NCI-H82 treated with DMSO at 0.1 percent for 48 hours (cell line): ENCODE results near the gene MPHOSPH10.
A peak's percentile ranks its signal among the peaks of the same experiment; 100 is the strongest.
"Not testable (repeated sequence)": the region's sequence is repeated elsewhere in the genome, so short reads cannot be mapped to it uniquely, and the experiment has no call there.

Source experiments
- DNase-seq: peaks from one replicate; lab custom pipeline; 2025; ENCODE audit not compliant: unreplicated experiment; lab: John Stamatoyannopoulos, UW

MPHOSPH10 gene

GRCh38 chr2:71166812-71167211, 36.4 kb downstream of the MPHOSPH10 start:
- no peak for DNase-seq

DNA sequence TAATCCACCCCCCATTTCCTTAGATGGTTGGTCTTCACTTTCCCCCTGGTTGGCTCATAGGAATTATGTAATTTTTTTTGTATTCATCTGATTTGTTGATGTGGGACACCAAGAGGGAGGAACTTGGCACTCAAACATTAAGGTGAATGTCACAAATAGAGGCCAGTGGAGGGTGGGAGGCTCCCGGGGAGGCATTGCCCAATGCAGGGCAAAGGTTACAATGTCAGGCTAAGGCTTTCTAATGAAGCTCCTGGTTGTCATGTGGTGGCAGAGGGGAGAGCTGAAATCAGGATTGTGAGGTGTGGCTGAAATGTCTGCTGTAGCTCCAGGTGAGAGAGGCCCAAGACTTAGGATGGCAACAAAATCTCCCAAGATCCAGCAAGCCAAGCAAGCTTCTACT, 42.7 kb downstream of the MPHOSPH10 start:
- DNase-seq = no peak

GRCh38 chr2:71174207-71174606, 43.8 kb downstream of the MPHOSPH10 start:
- DNase-seq = no peak

DNA sequence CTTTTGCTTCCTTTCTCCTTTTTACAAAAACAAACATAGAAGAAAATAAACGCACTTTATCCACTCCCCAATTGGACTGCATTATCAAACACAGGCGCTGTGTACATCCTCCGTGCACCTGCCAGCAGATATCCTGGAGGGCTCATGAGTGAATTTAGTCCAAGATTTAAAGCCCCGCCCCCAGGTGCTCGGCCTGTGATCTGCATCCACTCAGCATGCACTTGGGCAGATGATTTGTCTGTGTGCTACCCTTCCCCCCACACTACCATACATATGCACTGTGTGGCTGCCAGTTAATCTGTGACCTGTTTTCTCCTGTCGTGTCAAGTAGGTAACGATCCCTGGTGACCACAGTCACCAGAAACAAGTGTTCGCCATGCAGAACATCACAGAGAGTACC, 48.4 kb downstream of the MPHOSPH10 start:
- not testable (repeated sequence) for DNase-seq

DNA sequence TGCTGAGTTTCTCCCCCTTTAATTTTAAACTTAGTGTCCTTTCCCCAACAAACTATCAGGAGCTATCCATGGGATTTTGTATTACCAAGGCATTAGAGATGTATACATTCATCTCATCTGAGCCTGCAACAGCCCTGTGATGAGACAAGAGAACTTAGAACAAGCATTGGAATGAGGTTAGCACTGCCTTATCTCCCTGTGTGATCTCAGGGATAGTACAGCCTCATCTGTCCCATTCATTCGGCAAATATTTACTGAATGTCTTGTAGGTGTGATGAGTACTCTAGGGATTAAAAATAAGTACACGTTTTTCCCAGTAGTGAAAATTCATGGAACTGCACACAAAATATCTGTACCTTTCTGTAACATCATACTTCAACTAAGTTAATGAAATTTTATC, 50.9 kb downstream of the MPHOSPH10 start:
- DNase-seq = no peak

DNA sequence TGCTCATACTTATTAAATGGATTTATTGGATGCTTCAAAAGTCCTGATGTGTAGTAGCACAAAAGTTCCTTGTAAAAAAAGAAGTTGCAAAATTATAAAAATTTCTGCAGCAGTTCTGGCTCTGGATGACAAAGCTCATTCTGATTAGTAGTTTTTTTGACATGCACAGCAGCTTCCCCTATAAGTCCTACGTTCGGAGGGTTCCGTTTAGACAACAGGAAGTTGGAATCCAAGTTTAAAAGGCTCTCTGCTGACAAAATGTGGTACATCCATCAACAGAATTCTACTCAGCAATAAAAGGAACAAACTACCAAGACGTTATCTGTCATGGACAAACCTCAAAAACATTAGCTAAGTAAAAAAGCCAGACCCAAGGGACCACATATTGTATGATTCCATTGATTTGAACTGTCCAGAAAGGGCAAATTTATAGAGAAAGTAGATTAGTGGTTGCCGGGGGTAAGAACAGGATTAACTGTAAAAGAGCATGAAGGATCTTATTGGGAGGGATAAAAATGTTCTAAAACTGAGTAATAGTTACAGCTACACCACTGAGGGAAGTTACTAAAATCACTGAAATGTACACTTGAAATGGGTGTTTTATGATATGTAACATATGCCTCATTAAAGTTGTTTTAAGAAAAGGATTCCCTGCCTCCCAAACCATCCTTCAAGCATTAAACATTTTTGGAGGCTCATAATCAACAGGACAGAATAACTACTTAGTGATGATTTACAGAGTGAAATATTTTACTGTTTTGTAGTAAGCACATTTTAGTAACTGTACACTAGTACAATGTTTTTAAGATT, 53.1 kb downstream of the MPHOSPH10 start:
- not testable (repeated sequence) for DNase-seq

DNA sequence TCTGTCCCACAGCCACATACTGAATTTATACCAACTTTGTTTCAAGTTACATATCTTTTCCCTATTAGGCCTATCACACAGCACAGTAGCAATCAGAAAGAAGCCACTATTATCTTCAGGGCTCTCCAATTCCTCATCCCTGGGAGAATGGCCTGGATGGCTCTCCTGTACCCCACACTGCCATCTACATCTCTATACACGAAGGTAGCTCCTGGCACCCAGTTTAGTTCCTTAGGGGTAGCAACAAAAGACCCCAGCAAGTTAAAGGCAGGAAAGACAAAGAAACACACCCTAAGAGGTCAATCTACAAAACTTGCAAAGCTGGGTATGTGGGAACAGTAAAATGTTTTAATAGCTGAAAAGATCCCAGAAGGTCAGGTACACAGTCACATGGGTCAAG, 56.5 kb downstream of the MPHOSPH10 start:
- DNase-seq = no peak

- DNase-seq = no peak
Observed at GRCh38 chr2:71187589-71187988, 57.2 kb downstream of the MPHOSPH10 start.

DNA sequence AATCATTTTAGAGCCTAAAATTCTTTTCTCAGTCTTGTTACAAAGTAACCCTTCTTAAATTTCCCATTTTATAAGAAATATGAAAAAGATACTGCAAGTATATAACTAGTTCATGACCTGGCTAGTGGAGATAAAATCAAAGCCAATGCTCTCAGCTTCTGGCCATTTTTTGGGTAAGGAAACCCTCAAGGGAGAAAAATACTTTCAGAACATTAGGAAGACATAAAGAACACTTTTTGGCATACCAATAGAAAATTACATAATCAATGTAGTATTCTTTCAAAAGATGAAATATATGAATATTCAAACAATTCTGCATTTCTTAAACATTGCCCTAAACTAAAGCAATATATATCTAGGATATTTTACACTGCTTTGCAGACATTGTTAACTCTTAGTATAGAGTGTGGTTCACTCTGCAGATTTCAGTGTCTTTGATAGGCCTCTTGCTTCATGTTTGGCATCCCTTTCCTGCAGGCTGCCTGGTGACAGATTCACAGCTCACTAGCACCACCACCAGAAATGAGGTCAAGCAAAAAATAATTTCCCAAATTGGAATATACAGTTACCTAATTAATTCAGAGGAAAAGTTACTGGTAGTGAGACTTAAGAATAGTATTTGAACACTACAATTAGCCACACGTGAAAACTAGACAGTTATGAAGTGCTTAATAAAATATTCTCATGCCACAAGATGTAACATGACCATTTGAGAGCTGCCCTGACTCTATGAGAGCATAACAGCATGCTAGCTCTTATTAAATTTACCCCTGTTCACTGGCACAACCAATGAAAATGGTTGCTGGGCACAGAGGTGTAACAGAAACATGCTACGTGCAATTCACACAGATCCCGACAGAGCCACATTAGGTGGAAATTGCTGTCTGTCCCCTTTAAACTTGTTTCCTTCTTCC, 60.5 kb downstream of the MPHOSPH10 start:
- peak; percentile 25 for DNase-seq

DNA sequence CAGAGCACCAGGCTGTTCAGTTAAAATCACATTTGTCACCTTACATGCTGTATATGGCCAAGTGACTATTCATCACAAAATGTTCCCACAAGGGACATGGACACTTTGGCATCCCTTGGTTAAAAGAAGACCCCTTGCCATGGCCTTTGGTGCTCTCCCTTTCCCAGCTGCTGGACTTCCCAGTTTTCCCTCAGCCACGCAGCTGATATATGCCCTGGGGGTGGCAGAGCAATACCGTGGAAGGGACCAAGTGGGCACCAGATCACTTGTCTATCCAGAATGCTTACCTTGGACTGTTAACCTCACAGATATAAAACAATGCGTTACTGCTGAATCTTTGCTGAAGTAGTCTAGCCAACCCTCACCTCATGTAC, 61.1 kb downstream of the MPHOSPH10 start:
- DNase-seq = no peak
